Ishikawa (cell line): Measurements from ENCODE around the gene SPNS3.

ENCODE experiments used
- CEBPB ChIP-seq: IDR thresholded peaks from 2 replicates; pipeline ENCODE4 v1.6.1; 2012
- CREB1 ChIP-seq: IDR thresholded peaks from 2 replicates; pipeline ENCODE4 v1.6.1; 2012; ENCODE audit warnings: low read depth
- EGR1 ChIP-seq: IDR thresholded peaks from 2 replicates; pipeline ENCODE4 v1.6.1; 2012
- EP300 ChIP-seq: IDR thresholded peaks from 2 replicates; pipeline ENCODE4 v1.6.1; 2012; ENCODE audit warnings: borderline replicate concordance
- FOXM1 ChIP-seq: IDR thresholded peaks from 2 replicates; pipeline ENCODE4 v1.6.1; 2012; ENCODE audit warnings: low read depth, borderline replicate concordance
- MAX ChIP-seq: IDR thresholded peaks from 2 replicates; pipeline ENCODE4 v1.6.1; 2012
- NFIC ChIP-seq: IDR thresholded peaks from 2 replicates; pipeline ENCODE4 v1.6.1; 2012
- RAD21 ChIP-seq: IDR thresholded peaks from 2 replicates; pipeline ENCODE4 v1.6.1; 2012; ENCODE audit warnings: low read depth
- TAF1 ChIP-seq: IDR thresholded peaks from 2 replicates; pipeline ENCODE4 v1.6.1; 2012; ENCODE audit warnings: low read depth, mild to moderate bottlenecking
- TCF12 ChIP-seq: IDR thresholded peaks from 2 replicates; pipeline ENCODE4 v1.6.1; 2012; ENCODE audit warnings: low read depth
- TEAD4 ChIP-seq: IDR thresholded peaks from 2 replicates; pipeline ENCODE4 v1.6.1; 2012
- YY1 ChIP-seq: IDR thresholded peaks from 2 replicates; pipeline ENCODE4 v1.6.1; 2012; ENCODE audit warnings: low read depth
- ZBTB7A ChIP-seq: IDR thresholded peaks from 2 replicates; pipeline ENCODE4 v1.6.1; 2012; ENCODE audit warnings: low read depth
- TF ChIP-seq, protein P1 (sequence below): IDR thresholded peaks from 2 replicates; pipeline ENCODE4 v1.6.1; 2012; ENCODE audit warnings: low read depth, mild to moderate bottlenecking
- TF ChIP-seq, protein P2 (sequence below): IDR thresholded peaks from 2 replicates; pipeline ENCODE4 v1.6.1; 2012

Gene SPNS3

DNA sequence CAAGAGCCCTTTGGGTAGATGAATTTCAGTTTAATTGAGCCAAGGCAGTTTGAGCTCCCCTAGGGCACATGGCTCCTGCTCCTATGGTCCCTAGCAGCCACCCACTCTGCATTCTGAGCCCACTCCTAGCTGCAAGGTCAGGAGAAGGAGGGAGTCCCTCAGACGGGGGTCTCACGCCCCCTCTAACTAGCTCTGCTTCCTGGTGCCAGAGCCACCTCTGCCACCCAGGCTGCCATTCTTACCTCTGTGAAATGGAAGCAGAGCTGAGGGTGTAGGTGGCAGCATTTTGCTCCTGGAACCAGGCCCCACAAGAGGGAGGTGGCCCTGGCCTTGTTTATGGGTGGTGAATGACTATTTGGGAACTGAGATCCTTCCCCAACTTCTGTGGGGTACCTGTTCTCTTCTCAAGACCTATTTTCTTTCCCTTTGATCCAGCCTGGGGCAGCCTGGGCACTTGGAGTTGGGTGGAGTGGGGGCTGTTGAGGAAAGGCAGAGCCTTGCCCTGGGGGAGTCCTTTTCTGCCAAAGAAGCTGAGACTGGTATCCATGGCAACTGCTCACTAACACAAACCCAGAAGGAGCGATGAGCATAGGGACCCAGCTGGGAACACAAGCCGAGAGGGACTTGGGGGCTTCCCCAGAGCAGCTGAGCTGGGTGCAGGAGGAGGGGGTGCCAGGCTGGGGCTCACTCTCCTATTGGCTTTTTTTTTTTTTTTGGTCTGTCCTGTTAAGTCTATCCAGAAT is 69.7 kb downstream of the SPNS3 start:
- TF ChIP-seq TEAD4, result no peak
- no peak for TF ChIP-seq TCF12
- no peak for TF ChIP-seq MAX
- TF ChIP-seq CREB1, result no peak
- no peak for TF ChIP-seq CEBPB
- no peak for TF ChIP-seq FOXM1
- TF ChIP-seq YY1, result no peak
- no peak for TF ChIP-seq RAD21
- TF ChIP-seq, protein P1, sequence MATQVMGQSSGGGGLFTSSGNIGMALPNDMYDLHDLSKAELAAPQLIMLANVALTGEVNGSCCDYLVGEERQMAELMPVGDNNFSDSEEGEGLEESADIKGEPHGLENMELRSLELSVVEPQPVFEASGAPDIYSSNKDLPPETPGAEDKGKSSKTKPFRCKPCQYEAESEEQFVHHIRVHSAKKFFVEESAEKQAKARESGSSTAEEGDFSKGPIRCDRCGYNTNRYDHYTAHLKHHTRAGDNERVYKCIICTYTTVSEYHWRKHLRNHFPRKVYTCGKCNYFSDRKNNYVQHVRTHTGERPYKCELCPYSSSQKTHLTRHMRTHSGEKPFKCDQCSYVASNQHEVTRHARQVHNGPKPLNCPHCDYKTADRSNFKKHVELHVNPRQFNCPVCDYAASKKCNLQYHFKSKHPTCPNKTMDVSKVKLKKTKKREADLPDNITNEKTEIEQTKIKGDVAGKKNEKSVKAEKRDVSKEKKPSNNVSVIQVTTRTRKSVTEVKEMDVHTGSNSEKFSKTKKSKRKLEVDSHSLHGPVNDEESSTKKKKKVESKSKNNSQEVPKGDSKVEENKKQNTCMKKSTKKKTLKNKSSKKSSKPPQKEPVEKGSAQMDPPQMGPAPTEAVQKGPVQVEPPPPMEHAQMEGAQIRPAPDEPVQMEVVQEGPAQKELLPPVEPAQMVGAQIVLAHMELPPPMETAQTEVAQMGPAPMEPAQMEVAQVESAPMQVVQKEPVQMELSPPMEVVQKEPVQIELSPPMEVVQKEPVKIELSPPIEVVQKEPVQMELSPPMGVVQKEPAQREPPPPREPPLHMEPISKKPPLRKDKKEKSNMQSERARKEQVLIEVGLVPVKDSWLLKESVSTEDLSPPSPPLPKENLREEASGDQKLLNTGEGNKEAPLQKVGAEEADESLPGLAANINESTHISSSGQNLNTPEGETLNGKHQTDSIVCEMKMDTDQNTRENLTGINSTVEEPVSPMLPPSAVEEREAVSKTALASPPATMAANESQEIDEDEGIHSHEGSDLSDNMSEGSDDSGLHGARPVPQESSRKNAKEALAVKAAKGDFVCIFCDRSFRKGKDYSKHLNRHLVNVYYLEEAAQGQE, result no peak
- no peak for TF ChIP-seq NFIC
- TF ChIP-seq ZBTB7A, result no peak
- TF ChIP-seq TAF1, result no peak
- TF ChIP-seq EGR1, result no peak
- TF ChIP-seq EP300, result no peak
- TF ChIP-seq, protein P2, sequence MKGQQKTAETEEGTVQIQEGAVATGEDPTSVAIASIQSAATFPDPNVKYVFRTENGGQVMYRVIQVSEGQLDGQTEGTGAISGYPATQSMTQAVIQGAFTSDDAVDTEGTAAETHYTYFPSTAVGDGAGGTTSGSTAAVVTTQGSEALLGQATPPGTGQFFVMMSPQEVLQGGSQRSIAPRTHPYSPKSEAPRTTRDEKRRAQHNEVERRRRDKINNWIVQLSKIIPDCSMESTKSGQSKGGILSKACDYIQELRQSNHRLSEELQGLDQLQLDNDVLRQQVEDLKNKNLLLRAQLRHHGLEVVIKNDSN, result no peak

DNA sequence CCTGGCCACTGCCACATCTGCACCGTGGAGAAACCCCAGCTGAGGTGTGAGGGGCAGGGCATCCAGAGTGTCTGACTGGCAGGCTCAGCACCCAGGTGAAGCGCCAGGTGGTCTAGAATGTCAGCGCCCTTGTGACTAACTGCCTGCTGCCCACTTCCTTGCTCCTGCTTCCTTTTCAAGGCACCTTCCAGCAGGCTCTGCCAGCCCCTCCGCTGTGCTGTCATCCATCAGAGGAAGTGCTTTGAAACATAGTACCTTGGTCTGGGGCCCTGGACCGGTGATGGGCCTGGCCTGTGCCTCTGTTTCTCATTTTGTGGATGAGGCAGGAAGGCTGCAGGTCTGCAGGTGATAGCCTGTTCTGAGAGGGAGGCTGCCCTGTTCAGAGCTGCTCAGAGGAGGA is 70.4 kb downstream of the SPNS3 start:
- TF ChIP-seq EP300 (no peak), TAF1 (no peak), TEAD4 (no peak), MAX (no peak), CEBPB (no peak), ZBTB7A (no peak), EGR1 (no peak), RAD21 (no peak), TCF12 (no peak), NFIC (no peak), CREB1 (no peak), FOXM1 (no peak)
- TF ChIP-seq, protein P1, result no peak
- TF ChIP-seq, protein P2, result no peak

DNA sequence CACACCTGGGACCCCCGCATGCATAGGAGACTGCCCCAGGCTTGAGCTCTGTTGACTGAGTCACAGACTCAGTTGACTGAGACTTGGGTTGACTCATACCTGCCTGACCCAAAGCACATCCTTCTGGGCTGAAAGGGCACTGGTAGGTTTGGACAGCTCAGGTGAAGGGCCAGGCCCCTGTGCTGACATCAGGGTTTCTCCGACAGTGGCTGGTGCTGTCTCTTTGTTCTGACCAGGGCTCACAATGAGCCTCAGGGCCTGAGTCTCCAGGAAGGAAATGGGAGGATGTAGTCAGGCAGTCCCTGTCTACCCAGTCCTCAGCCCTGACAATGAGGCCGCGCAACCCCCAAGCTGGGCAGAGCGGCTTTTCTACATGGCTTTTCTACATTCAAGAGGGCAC is 71.4 kb downstream of the SPNS3 start:
- TF ChIP-seq, protein P2, result no peak
- TF ChIP-seq EGR1 (no peak), EP300 (no peak)

DNA sequence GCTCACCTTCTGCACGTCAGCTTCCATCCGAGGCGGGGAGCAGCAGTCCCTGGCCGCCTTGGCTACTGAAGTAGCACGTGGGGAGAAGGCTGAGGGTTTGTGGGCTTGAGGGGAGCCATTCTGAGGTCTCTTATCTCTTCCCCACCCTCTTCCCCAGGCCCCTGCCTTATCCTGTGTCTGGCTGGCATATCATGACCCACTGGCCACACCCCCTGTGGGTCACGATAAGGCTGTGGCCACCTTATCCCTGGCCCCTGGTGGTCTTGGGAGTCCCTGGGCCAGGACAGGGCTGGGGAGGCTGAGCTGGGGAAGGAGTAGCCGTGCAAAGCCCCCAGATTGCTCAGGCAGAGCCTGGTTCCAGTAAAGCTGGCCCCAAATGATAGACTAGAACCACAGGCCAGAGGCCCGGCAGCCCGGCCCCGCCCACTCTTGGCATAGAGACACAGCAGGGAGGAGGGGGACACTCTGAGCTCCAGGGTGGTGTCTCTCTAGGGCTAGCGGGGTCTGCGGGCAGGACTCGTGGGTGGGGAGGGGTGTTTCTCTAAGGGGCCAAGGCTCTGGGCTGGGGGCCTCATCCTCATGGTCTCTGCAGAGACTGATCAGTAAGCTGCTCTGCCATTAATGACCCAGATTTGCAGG is 72.6 kb downstream of the SPNS3 start:
- TF ChIP-seq CREB1 (no peak), CEBPB (no peak), ZBTB7A (no peak), TCF12 (no peak), TAF1 (no peak), TEAD4 (no peak), YY1 (no peak), FOXM1 (no peak), EP300 (no peak), RAD21 (no peak), EGR1 (no peak), NFIC (no peak; the same call in 1 of the 2 replicates), MAX (no peak)
- TF ChIP-seq, protein P2, result no peak
- TF ChIP-seq, protein P1, result no peak
